Astrocyte of the spinal cord (primary cell): ENCODE results near the gene ADAMTS2.

Source experiments
- DNase-seq: peaks from one replicate; pipeline ENCODE4 v3.0.0; 2011; ENCODE audit warnings: low read depth, low spot score
- H3K4me3 ChIP-seq: 2 replicates; pipeline ENCODE4 v1.5.1; 2011; ENCODE audit warnings: low read depth, mild to moderate bottlenecking, low read length, moderate library complexity
- CTCF ChIP-seq: IDR thresholded peaks from 2 replicates; pipeline ENCODE4 v1.5.1; 2012; ENCODE audit warnings: low read depth, mild to moderate bottlenecking, low read length, inconsistent platforms
- in situ Hi-C: cut with HindIII; loops from 2 replicates; pipeline ENCODE4 v1.10.0; 2017; ENCODE audit warnings: low sequenced_read_pairs

Gene ADAMTS2

DNA sequence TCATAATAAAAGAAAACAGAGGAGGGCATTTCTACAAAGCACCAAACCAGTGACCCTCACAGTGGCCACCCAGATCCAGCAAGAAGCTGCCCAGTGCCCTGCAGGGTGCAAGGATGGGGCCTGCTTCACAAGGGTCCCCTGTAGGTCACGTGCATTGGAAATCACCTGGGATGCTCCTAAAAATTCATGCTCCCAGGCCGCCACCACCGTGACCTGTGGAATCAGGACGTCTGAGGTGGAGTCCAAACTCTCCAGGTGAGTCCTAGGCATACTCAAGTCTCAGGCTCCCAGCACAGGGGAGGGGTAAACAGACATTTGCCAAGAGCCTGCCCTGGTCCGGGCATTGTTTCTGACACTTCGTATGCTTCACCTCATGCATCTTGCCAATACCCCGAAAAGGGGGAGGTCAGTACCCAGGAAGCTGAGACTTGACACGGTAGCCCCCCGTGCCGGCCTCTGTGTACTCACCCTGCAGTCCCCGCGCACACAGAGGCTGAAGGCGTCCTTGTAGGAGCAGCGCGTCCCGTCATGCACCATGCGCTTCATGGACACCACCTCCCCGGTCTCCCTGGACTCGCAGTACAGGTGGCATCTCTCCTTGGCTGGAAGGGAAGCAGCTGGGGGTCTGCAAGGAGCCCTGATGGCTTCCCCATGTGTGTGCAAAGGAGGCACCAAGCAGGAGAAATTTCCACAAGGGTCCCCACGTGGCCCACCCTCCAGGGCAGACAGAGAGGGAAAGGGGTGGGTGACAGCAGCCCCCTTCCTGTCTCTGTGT is 209.6 kb downstream of the ADAMTS2 start:
- no peak overlapping the region for H3K4me3 ChIP-seq
- in situ Hi-C loops = no loop called here
- DNase-seq = no peak
- no peak for TF ChIP-seq CTCF

- no peak for DNase-seq
- in situ Hi-C loops = no loop called here
- H3K4me3 ChIP-seq = no peak overlapping the region
- TF ChIP-seq CTCF = no peak
Measured at GRCh38 chr5:179135006-179135405, 210.3 kb downstream of the ADAMTS2 start.

GRCh38 chr5:179134511-179134910 is 210.8 kb downstream of the ADAMTS2 start:
- no peak overlapping the region for H3K4me3 ChIP-seq
- in situ Hi-C loops = no loop called here
- DNase-seq = no peak
- no peak for TF ChIP-seq CTCF

- TF ChIP-seq CTCF = no peak
- no peak for DNase-seq
- in situ Hi-C loops = no loop called here
- H3K4me3 ChIP-seq = no peak overlapping the region
Measured at GRCh38 chr5:179132586-179133355, 212.5 kb downstream of the ADAMTS2 start.

DNA sequence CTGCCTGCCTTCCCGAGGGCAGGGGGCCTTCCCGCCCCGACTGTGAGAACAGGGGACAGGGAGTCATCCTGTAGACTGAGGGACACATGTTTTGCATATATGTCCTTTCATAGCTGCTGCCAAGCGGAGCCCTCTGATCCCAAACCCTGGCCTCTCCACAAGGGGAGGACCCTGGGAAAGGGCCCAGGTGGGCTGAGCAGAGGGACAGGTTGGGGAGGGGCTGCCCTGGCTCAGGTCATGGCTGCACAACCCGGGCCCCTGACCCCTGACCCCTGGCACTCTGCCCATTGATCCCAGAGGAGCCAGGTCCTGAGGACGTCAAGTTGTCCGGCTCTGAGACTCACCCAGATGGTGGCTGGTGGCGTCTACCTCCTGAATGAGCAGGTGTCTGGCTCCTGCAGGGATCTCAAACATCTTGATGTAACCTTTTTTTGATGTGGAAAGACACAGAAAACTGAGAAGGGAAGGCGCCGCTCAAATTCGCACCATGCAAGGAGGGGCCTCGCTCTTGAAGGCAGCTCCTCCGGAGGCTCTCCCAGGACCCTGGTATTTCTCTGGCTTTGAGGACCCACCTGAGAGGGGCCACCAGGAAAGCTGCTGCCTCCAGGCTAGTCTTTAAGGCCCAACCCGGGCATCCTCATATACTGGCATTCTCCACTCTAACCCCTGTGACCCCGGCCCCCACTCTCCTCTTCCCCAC is 213.2 kb downstream of the ADAMTS2 start:
- no peak for TF ChIP-seq CTCF
- no peak for DNase-seq
- in situ Hi-C loops = no loop called here
- no peak overlapping the region for H3K4me3 ChIP-seq

DNA sequence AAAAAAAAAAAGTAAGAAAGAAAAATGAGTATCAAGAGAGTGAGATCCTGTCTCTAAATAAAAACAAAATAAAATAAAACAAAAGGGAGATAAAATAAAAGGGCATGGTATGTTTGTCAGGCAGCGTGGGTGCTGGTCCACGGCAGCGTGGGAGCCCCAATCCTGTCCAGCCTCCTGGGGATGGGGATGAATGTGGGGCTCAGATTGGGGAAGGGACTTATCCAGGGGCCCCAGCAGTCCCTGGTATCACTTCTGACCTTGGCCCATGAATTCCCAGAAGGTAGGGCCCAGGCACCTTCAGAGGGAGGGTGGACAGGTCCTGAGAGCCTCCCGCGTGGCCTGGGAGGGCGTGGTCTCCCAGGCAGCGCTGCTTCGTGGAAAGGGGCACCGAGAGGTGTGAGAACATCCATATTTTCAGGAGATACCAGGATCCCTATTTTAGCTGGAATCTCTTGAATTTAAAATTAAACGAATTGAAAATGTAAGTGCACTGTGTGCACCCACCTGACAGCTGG is 213.9 kb downstream of the ADAMTS2 start:
- in situ Hi-C loops = no loop called here
- no peak for DNase-seq
- no peak for TF ChIP-seq CTCF
- H3K4me3 ChIP-seq = no peak overlapping the region
